GDM1 (cell line): ENCODE results near the gene HSPB7.
A peak's percentile ranks its signal among the peaks of the same experiment; 100 is the strongest.
"Not testable (repeated sequence)": the region's sequence is repeated elsewhere in the genome, so short reads cannot be mapped to it uniquely, and the experiment has no call there.

Experiments used
- DNase-seq: peaks from one replicate; lab custom pipeline; 2025; lab: John Stamatoyannopoulos, UW

Gene HSPB7

GRCh38 chr1:16050328-16050727, 32.5 kb upstream of the HSPB7 start:
- DNase-seq: no peak

- DNase-seq: no peak
These were observed 30.8 kb upstream of the HSPB7 start for GRCh38 chr1:16048573-16049189.

- no peak for DNase-seq
These were observed 30.1 kb upstream of the HSPB7 start for GRCh38 chr1:16047791-16048475.

GRCh38 chr1:16046842-16047241, 29.0 kb upstream of the HSPB7 start:
- no peak for DNase-seq

- no peak for DNase-seq
These were observed 26.1 kb upstream of the HSPB7 start for GRCh38 chr1:16043950-16044349.

- DNase-seq: no peak
These were observed 25.7 kb upstream of the HSPB7 start, which contains the start of gene CLCNKB for GRCh38 chr1:16043521-16043920. Gene CLCNKB (plus strand): TSS chr1:16043782. CDS start chr1:16044493, 711 bp downstream.

GRCh38 chr1:16042654-16043053, 24.8 kb upstream of the HSPB7 start:
- DNase-seq: not testable (repeated sequence)

- no peak for DNase-seq
These were observed 24.3 kb upstream of the HSPB7 start for GRCh38 chr1:16042096-16042495.

- no peak for DNase-seq
These were observed 23.4 kb upstream of the HSPB7 start for GRCh38 chr1:16041200-16041599.

- DNase-seq: not testable (repeated sequence)
These were observed 22.0 kb upstream of the HSPB7 start for GRCh38 chr1:16039871-16040270.

- DNase-seq: no peak
These were observed 20.7 kb upstream of the HSPB7 start for GRCh38 chr1:16038620-16038912.

GRCh38 chr1:16036461-16036860, 18.6 kb upstream of the HSPB7 start:
- DNase-seq: not testable (repeated sequence)

- not testable (repeated sequence) for DNase-seq
These were observed 15.3 kb upstream of the HSPB7 start for GRCh38 chr1:16033103-16033632.

- DNase-seq: peak; percentile 31
These were observed 14.7 kb upstream of the HSPB7 start for GRCh38 chr1:16032388-16033102.

GRCh38 chr1:16031551-16031950, 13.7 kb upstream of the HSPB7 start:
- DNase-seq: no peak

GRCh38 chr1:16029288-16029687, 11.4 kb upstream of the HSPB7 start:
- no peak for DNase-seq

GRCh38 chr1:16029003-16029268, 11.1 kb upstream of the HSPB7 start:
- DNase-seq: not testable (repeated sequence)

GRCh38 chr1:16028237-16029002, 10.6 kb upstream of the HSPB7 start:
- no peak for DNase-seq

- DNase-seq: no peak
These were observed 9.1 kb upstream of the HSPB7 start for GRCh38 chr1:16026723-16027484.

GRCh38 chr1:16026302-16026701, 8.5 kb upstream of the HSPB7 start:
- not testable (repeated sequence) for DNase-seq

GRCh38 chr1:16023050-16023653, 5.3 kb upstream of the HSPB7 start:
- no peak for DNase-seq
